NCI-H82 treated with DMSO at 0.1 percent for 48 hours (cell line): Measurements from ENCODE around the gene TEAD1.

Experiments used
- DNase-seq: peaks from one replicate; lab custom pipeline; 2025; ENCODE audit not compliant: unreplicated experiment; lab: John Stamatoyannopoulos, UW

TEAD1 gene

DNA sequence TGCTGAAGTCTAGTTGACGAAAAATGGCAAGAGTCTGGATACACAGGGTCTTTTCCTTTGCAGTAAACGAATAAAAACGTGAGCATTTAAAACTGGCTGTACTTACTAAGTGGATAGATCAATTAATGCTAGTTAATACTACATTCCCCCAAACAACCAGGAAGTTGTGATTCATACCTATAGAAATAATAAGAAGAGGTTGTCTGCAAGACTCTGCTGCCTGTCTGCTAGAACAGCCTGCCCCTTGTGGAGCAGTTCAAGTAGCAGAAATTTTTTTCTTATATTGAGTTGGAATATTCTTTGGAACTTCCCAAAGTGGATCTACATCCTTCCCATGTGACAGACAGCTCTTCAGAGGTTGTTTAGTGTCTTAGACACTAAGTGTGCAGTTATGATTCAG is 86.8 kb downstream of the TEAD1 start:
- DNase-seq = no peak

DNA sequence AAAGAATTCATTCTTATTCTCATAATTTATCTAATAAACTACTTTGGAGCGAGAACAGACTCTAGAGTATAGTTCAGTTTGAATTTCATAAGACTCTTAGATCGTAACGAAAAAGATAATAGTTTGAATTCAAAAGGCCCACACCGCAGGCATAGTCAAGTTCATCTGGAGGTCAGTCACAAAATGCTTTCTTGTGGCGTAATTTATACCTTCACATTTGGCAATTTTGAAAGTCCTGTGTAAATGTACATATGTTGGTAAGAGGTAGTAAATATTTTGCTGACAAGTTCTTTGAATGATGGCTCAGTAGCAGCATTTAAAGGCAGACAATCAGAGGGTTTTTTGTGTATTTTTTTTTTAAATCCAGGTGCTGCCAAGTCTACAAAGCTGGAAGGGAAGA is 88.1 kb downstream of the TEAD1 start:
- no peak for DNase-seq

DNA sequence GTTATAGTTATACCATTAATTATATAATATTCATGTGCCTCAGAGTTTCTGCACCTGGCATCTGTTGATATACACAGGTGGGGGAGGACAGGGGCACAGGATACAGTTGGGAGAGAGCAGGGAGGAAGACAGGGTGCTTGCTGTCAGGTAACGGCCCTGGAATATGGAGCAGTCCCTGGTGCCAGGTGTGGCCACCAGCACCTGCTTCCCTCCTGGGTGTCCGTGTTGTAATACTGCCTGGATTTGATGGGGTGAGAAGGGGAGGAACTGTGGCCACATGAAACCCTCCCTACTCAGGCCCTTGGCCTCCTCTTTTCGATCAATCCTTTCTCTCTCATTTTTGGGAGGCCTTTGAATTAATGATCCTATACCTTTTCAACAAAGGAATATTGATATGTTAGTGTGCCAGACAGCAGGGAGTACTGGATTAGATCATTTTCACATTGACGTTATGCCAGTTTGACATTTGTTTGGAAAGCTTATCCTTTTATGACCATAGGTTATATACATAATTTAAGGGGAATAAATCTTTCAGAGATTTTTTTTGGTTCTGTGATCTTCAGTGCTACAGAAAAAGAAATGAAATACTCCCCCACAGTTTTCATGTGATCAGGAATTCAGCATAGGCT is 88.6 kb downstream of the TEAD1 start:
- DNase-seq = no peak

DNA sequence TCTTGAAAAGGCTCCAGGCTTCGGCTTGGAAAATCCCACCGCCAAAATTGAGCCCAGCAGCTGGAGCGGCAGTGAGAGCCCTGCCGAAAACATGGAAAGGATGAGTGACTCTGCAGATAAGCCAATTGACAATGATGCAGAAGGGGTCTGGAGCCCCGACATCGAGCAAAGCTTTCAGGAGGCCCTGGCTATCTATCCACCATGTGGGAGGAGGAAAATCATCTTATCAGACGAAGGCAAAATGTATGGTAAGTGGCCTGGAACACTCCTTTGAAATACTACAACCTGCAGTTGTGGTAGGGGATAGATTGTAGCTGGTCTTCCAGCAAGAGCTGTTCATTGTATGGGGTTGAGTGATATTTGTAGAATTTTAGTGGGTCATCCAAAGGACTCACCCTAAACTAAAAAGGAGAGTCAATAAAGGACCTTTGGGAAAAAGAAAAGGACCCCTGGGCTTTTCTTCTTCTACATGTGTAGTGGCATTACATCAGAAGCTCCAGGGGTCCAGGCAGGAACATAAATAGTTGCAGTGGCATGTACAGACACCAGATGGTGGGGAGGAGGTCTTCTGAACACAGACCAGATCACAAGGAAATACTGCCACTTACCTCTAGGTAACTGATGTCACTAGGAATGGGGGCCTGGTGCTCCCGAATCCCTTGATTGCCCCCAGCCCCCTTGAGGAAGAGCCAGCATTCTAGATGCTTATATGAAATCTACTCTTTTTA is 90.1 kb downstream of the TEAD1 start:
- DNase-seq = peak; percentile 62

DNA sequence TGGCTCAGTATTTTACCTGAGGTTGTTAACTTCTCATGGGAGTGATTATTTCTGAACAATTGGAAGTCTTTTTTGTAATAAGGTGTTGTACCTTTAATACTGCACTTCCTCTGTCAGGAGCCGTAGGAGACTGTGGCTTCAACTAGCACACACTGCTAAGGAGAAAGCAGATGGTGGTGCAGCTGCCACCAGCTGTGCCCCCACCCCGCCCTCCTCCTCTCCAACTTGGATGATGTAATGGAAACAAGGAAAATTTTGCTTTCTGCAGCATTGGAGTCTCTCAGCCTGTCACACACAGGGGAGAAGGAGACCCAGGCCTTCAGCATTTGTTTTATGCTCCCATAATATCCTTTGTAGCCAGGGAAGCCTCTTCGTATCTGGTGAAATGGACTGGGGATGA is 91.2 kb downstream of the TEAD1 start:
- DNase-seq = peak; percentile 43

DNA sequence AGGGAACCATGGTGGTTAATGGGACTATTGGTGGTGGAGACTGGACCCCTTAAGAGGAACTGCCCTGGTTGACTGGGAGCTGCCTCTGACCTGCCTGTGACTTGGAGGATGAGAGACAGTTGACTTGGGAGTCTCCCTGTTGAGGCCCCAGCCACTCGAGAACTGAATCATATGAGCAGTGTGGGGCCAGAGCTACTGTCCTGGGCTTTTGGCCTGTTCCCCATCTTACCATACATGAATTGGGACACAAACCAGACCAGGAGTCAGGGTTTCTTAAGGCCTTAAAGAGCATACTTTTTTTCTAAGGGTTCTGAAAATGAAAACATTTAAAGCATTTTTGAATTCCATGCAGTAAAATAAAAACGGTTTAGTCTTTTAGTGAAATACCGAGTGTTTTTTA is 92.8 kb downstream of the TEAD1 start:
- DNase-seq = no peak

DNA sequence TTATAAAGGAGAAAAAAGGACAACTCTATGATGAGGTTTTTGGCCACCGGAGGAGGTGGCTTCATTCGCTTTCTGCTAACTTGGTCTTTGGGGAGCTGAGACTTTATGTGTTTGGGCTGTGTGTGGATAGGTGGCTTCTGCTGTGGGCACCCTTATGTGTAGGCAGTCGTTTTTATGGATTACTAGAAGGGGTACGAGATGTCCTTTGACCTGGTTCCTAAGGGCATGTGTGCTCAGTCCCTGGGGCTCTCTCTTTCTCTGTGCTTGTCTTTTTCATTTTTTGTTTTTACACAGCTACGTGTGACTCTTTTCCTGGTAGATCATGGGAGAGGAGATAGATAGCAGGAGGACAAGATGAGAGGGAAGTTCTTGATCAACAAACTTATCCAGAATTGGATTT is 93.4 kb downstream of the TEAD1 start:
- no peak for DNase-seq

DNA sequence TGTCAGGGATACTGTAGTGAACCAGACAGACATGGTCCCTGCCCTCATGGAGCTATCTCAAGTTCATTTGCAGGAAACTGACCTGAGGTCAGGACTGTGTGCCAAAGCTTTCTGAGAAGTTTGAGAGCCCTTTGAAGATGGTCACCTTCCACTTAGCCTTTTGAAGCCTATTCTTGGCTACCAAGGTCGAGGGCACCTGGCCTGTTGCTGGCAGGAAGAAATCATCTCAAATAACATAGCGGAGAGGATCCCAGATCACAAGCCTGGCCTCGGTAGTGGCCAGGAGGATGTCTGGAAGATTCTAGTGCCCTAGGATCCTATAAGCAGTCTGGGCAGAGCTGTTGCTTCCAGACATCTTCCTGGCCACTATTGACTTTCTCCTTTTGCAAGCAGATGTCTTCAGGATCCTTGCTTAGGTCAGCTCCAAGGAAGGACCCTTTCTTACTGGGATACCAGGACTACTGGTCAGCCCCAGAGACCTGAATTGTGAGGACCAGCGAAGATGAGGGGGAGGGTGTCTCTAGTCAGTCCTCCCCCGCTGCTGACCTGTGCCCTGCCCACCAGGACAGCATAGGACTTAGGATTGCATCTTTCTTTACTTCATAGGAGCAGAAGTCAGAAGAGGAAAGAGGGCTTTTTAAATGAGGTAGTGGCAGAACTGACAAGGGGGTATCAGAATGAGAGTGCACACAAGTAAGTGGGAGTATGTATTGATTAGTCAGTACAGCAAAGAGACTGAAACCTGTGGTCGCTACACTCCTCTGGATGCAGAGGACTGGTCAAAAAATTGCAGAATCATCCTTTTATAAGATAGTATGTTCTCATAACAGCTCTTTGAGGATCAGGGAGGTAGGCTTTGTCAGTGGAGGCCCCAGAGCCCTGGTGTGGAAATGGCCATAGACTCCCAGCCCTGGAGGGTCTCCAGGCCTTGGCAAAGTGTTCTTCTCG is 94.8 kb downstream of the TEAD1 start:
- DNase-seq = no peak

DNA sequence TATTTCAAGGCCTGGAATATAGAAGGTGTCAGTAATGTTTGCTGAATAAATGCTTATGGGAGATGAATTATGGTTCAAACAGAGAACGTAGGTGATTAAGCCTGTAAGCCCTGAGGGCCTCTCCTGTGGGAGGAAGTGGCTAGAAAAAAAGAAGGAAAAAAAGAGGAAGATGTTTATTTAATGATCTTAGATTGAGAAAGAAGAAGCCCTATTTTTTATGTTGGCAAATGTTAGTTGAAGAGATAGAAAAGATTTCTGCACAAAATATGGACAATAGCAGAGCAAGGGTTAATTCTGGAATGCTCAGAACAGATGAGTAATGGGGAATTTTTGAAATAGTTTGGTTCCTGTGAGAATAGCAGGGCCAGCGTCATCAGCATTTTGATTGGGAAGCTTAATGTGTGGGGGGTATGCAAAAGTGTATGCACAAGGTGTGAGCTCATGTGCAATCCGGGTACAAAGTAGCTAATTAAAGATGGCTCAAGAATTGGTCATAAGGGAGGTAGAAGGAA is 95.7 kb downstream of the TEAD1 start:
- no peak for DNase-seq

DNA sequence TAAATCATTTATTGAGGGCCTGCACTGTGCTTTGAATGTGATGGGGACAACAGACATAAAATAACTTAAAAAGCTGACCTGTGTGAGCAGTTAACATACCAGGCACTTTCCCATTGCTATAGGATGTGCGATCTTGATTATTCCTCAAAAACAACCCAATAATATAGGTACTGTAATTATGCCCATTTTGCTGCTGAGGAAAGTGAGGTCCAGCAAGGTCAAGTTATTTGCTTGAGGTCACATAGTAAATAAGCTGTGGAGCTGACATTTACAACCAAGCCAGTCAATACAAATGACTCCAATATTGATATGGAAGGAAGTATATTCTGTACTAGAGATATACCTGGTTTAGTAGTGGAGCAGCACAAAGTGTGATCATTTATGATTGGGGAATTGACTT is 96.2 kb downstream of the TEAD1 start:
- no peak for DNase-seq

DNA sequence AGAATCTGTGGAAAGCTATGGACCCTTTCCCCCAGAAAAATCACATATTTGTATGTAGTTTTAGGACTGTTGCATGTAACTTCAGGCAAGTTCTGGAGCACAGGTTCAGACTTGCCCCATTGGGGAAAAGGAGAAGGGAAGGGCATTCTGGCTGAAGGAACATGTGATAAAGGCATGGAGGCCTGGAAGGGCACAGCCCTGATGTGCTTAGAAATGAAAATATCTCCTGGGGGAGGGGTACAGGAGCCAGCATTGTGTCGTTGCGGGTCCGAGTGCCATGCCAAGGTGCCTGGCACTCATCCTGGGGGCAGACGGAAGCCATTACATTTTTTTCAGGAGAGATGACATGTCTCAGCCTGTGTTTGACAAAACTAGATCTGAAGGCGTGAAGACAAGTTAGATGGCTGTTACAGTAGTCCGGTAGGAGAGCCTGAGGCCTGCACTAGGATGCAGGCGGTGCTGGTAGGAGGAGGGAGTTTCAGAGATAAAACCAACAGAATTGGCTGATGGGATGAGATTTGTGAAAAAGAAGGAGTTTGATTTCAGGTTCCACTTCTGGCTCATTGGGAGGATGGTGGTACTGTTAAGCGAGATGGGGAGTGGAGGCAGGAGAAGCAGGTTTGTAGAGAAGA is 96.9 kb downstream of the TEAD1 start:
- no peak for DNase-seq

DNA sequence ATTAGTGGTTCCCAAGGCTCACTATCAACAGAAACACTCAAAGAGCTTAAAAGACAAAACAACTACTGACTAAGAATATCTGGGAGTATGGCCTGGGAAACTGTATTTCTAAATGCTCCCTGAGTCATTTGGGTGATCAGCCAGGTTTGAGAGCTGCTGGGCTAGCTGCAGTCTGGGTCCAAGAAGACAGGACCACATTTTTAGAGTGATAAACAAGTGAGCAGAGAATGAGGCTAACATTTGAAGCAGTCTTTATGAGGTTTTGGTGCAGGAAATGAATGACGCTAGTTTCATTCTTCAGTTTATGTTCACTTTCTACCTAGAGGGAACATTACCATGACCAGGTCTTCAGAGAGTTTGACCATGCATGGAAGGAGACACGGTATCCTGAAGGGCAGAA is 97.7 kb downstream of the TEAD1 start:
- no peak for DNase-seq

DNA sequence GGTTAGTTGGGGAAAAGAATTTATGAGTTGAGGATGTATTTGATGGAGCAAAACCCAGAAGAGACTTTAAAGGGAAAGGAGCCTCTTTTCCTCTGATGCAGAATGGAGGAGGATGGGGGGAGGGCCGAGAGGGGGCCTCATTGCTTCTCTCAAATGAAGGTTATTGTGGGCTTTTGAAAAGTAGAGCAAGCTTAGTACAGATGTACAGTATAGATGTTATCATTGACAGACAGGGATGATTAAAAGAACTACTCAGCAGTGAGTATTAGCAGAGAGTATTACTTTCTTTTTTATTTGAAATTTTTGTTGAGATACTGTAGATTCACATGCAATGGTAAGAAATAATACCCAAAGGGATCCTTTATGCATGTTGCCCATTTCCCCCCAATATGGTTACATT is 98.1 kb downstream of the TEAD1 start:
- no peak for DNase-seq

DNA sequence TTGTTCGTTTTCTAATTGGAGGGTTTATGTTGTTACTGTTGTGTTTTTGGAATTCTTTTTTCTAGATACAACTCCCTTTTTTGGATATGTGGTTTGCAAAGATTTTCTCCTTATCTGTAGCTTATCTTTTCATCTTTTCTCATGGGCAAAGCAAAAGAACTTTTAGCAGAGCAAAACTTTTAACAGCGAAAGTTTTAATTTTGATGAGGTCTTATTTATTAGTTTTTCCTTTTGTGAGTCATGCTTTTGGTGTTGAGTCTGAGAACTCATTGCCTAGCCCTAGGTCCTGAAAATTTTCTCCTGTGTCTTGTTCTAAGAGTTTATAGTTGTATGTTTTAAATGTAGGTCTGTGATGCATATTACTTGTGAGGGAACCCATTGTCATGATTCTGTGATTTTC is 99.4 kb downstream of the TEAD1 start:
- no peak for DNase-seq

DNA sequence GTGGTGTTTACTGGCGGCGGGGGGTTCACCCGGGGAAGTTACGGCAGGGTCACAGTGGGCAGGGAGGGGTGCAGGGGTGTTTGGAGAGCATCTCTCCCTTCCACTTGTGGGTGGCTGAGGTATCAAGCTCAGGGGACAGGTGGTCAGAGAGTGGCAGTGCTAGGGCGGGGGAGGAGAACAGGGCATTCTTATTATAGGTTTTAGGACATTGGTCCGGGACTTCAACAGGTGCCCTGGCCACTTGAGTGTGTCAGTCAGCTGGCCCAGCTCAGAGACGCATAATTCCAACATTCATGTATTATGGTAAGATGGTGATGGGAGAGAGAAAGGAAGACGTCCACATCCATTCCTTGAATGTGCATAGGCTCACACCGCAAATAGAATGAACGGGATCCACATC is 101.7 kb downstream of the TEAD1 start:
- DNase-seq = no peak

DNA sequence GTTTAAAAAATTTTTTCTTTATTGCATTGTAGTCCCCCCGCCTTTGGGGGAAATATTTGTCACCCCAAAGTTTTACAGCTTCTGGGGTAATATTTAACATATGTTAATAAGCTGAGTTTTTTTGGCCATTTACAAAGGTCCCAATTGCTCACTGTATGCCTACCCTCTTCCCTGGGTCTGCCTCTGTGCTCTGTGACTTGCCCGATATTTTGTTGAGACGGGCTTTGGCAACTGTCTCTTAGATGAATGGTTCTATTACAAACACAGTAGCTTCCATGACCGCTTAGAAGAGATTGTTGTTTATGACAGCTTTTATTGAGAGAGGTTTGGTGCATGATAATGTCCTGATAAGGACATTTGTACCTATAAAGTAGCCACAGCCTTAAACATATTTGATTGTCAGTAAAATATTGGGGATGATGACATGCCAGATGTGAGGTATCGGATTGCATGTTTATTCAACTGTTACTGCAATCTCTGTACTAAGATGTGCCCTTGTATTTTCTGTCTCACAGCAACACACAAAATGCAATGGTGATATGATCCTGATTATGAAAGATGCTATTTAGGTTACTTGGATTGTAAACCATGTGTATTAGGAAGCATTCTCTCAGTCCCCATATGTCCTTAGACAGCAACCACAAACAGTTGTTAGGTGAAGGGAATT is 103.1 kb downstream of the TEAD1 start:
- no peak for DNase-seq

DNA sequence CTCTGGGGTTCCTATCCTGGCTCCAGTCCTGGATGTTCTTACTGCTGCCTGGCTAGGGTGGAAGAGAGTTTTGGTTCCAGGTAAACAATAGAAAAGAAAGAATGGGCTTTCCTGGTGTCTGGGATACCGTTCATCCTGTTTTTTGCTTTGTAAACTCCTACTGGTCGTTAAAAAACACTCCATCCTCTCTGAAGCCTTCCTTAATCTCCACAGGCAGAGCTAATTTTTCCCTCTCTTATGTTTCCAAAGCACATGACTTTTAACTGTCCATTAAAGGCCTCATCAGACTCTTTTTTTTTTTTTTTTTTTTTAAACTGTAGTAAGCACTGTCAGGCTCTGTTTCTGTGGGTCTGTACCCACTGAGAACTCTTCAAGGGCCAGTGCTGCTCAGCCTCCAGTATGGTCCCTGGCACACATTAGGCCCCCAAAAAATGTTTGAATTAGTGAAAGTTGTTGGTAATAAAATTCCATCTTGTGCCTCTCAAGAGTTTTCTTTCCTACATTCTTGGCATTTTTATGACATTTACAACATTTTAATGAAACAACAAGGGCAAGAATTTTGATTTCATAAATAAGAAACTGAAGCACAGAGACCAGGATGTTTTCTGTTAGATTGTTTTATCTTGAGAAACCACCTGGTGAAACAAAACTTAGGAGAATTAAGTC is 104.2 kb downstream of the TEAD1 start:
- no peak for DNase-seq

DNA sequence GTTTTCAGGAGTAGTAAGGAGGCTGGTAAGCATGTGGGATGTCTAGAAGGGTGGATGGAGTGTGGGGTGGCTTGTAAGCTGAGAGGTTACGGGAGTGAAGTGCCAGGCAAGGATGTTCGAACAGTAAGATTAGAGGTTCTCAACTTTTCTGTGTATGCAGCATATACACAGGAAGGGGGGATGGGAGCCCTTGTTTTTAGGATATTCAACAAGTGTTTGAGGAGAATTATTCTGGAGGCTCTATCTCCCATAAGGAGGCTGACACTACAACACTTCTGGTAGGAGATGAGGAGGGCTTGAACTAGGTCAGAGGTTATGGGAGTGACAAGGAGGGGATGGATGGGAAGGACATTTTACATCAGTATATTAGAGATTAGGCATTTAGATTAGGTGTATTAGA is 109.5 kb downstream of the TEAD1 start:
- DNase-seq = no peak

DNA sequence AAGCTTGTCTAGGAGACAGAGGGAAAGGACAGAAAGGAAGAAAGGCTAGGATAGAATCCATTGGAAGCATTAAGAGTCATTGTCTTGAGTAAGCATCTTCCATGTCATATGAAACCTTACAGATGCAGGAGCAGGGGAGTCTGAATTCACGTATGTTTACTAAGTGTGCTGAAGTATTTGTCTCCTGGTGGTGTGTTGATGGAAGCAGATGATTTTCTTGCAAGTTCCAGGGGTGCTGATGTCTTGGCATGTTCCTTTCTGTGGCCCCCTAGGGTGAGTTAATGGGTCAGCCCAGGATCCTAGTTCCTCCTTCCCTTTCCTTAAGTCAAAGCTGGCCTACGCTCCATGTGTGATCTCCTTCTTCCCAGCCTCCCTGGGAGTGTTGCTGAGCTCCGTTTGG is 110.2 kb downstream of the TEAD1 start:
- DNase-seq = no peak

DNA sequence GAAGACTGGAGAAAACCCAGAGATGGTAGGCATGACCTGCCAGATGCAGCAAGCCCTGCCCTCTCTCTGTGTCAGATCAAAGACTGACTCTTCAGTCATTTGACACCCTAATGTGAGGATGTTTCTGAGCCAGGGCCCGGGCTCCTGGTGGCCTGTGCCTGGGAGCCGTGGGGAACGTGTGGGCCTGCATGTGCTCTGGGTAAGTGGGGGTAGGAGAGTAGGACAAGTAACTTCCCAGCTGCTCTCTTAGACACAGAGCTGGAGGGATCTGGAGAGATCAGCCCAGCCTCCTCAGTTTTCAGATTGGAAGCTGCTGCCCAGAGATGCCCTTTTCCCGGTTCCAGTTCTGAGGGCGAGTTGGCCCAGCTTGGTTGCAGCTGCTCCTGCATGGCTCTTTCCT is 110.8 kb downstream of the TEAD1 start:
- DNase-seq = no peak
